Stimulated activated CD4-positive, alpha-beta T cell treated with anti-CD3 and anti-CD28 coated beads, Interleukin-2, amount 100 ng/mL, for 4 hours (primary cell): ENCODE data around the gene SMYD3.

Experiments used
- DNase-seq: peaks from one replicate; pipeline ENCODE4 v3.0.0-alpha.2; 2020; ENCODE audit warnings: low read depth

Gene SMYD3

DNA sequence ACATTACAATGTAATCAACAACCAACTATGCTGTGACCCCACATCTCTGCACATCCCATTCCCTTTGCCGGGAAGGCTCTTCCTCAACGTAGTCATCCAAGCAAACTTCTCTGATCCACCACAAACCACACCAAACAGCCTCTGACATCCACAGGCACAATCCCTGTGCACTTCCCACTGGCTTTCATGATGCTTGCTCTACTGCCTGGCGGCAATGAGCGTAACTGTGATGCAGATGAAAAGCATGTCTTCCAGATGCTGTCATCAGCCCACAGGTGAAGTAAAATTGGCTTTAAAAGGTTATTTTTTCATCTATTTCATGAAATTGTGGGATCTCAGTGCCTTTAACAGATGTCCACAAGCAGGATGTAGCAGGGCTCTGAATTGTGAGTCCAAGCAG is 635.2 kb downstream of the SMYD3 start:
- DNase-seq = no peak

DNA sequence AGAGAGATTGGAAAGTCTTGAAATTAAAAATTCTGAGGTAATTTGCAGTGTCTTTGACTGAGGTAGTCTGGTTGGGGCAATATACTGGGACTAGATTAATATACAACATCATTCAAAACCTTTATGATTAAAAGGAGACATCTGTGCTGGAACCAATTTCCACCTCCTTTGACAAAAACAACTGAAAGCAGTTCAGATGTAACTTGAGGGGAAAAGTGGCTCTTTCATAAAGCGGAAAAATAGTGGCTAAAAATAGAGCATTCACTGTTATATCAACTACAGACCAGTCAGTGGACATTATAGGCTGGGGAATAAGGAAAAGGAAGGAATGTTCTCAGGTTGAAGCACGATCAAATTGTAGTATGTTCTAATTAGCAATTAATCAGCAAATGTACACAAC is 635.9 kb downstream of the SMYD3 start:
- DNase-seq = no peak

DNA sequence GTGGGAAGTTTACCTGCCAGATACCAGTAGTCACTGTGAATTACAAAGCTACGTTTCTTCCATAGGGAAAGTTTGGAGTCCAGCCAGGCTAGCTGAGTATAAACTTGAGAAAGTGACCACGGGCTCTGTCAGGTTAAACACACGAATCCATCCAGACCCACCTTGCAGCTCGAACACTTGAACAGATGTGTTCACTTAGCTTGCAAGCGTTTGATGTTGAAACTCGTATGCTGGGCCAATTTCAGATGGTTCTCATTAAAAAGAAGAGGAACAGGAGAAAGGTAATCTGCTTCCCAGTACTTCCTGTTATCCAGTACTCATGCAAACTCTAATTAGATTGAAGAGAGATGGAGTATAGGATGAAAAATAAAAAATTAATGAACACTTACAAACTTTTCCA is 636.4 kb downstream of the SMYD3 start:
- no peak for DNase-seq

DNA sequence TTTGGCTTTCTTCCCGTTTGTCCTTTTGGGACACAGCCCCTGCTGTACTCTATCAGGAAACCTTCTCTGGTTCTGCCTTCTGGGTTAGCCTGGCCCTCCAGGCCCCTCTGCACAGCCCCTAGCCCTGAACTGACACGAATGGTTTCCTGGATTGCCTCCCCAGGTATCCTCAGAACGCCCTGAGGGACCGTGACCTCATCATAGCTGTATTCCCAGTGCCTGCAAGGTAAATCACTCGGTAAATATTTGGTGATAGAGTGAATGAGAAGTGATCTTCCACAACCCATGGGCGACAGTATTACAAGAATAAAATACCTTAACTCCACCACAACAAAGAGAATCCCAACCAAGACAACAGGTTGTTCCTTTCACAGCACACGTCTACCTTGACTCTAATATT is 637.2 kb downstream of the SMYD3 start:
- DNase-seq = no peak

DNA sequence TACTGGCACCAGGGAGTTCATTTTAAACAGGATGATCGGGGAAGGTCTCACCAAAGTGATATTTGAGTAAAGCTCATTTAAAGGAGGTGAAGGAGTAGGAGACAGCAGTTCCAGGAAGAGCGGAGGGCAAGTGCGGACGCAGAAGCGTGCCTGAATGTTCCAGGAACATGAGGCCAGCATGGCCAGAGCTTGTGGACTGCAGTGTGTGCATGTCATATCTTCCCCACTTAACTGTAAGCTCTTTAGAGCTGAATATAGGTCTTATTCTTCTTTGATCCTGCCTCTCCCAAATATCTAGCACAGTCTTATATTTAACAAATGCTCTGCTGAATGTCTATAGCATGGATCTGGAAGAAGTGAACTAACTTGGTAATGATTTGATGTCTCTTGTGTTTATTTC is 639.3 kb downstream of the SMYD3 start:
- no peak for DNase-seq

DNA sequence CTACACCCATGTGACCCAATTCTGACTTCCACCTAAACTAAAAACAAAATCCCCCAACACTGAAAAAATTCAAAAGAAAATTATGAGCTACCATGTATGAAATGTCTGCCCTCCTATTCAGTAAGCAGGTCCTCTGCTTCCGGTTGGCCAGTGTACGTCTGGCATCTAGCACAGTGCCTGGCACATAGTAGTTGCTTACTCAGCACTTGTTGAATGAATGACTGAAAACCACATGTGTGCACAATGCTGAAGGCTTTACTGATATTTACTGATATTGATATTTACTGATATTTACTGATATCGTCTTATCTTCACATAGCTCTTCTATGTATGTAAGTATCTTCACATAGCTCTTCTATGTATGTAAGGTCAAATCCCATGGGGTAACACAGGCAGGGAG is 642.2 kb downstream of the SMYD3 start:
- DNase-seq = no peak

DNA sequence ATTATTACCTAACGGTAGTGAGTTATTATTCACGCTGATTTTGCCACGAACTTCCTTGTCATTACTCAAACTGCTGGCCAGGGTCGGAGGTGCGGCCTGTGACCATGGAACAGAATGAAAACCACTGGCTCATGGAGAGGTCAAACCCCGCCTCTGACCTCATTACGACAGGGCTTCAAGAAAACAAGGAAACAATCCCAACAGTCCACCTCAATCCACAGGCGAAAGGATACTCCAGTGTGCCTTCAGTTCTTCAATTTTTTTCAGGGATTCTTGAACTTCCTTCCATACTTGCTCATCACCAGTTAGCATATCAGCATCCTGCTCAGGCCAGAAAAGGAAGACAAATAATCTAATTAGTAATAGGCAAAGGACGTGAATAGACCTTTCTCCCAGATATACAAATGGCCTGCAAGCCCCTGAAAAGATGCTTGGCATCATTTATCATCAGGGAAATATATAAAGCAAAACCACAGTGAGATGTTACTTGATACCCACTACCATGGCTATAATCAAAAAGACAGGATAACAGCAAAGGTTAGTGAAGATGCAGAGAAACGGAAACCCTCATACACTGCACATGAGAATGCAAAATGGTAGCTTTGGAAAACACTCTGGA is 643.4 kb downstream of the SMYD3 start:
- DNase-seq = no peak

DNA sequence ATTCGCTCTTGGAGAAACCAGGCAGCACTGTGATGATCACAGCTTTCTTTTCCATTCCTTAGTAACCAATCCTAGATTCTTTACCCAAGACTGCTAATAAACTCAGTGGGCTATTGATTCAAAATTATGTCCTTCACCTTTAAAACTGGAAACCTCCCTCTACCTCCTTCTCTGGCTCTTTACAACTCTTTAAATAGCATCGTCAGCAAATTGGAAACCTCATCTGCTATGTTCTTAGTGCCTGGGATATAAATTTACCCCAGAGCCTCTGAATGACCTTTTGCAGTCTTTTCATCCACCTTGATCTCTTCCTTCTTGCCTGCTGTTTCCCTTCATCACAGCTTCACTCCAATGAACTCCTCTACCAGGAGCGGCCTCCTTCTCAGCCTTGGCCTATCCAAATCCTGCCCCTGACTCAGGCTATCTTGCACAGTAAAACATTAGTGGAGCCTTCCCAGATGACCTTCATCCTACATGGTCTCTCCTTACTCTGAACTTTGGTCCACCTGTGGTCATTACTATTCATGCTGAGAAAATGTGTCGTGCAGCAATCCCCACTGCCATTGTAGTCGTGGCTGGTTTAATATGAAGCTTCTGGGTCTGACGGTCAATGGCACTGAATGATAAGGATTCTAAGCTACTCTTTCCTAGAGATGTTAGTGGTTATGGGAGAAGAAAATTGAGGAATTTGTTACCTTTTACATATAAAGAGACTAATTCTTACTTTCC is 644.1 kb downstream of the SMYD3 start:
- DNase-seq = no peak

DNA sequence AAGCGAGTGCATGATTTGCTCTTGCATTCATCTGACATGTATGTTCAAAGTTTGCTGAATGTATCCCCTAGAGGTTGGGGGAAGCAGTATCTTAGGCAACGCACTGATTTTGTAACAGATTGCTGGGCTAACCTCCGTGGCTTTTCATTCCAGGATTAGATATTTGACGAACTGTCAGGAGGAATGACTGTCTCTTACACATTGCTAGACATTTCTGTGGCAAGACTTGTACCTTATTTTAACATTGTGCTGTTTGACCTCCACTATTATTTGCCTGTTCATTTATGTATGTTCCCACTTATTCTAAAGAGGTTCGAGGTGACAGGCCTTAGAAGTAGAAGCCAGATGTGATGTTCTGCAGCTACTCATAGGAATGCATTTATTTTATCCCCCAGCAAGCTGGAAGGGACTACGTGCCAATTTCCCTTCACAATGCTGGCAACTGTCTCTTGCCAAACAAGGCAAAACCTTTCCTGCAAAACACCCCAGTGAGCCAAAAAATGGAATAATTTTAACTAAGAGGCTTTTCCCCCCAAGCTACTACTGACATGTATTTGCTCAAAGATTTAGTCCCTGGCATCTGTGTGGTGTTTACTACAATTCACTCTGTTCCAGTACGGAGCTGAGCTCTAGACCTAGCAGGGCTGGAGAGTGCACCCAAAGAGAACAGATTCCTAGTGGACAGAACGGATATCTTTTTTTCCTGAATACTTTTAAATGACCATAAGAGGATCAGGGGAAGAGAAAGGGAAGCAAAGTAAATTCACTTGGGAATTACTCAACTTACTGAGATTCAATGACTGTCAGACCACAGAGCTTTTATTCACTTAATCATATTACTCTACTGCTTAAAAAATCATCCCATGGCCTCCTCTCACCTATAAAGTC is 646.2 kb downstream of the SMYD3 start:
- no peak for DNase-seq

DNA sequence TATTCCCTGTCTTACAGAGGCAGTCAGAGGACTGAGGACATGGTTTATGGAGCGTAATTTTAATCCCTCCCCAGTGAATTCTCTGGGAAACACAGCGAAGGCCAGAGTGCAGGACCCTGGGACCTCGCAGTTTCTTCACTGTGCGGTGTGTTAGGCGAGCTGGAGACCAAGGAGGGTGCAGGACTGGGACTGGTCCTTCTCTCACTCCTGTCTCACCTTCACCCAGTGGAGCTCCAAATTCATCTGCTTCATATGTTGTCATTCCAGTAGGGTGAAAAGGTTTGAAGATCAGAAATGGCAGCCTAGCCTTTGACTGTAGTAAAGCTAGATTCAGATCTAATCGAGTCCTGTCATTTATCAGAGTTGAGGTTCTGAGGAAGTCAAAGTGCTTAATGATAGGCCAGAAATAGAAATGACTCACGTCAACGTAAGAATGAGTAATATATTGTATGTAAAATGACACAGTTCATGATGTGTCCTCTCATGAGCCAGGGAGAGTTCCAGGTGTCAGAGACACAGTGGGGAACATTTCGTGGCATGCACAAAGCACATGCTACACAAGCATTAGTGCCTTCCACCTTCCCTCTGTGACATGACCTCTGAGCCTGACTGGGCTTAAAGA is 647.5 kb downstream of the SMYD3 start:
- DNase-seq = no peak

DNA sequence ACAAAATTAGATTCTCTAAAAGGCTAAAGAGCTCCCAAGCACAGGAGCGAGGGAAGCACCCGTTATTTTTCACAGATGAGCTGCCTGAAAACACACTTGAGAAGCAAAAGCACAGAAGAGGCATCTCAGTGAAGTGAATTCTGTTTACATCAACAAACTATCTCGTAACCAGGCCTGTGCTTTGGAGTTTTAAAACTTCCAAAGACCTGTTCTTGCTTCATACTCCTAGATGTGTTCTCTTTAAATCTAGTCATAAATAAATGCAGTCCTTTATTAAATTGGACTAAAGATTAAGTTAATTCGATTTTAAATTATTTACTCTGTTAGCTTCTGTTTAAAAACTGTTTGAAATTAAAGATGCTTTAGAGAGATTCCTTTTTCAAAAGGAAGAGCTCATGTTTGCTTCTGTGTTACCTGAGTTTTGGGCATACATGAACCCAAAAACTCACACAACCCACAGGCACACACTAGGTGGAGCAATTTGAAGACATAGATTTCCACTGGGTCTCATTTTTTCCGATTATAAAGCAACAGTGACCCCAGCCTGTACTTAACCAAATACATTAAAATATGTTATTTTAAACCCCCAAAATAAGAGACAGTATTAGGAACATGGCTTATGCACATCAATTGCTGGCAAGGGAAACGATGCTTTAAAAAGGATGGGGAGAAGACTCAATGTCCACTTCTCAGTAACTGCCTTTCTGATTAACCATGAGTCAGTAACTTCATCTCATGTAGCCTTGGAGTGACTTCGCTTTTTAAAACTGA is 648.2 kb downstream of the SMYD3 start:
- DNase-seq = no peak

DNA sequence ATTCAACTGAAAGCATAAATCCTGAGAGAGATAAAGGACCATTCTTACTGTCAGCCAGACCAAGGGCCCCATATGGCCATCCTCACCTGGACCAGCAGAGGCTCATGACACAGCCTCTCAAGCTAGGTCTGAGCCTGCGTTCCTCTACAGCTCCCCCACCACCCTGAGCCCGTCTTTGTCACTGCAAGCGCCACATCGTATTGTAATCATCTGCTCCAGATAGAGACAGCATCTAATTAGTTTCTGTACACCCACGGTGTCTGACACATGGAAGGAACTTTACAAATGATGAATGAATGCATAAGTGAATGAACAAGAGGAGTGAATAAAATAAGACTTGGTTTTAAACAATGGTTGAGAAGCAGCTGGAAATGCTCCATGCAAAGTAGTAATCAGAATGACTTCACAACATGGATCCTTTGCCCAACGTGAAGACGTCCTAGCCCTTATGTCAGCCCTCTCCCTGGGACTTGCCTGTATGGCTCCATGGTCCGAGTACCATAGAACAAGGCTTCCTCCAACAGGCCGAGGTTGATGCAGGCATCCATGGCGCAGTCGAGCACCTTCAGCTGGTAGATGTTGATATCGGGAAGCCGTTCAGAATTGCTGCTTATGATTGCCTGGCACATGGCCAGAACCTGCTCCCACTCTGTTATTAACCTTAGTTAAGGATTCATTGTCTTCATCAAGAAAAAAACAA is 648.9 kb downstream of the SMYD3 start:
- DNase-seq = no peak

DNA sequence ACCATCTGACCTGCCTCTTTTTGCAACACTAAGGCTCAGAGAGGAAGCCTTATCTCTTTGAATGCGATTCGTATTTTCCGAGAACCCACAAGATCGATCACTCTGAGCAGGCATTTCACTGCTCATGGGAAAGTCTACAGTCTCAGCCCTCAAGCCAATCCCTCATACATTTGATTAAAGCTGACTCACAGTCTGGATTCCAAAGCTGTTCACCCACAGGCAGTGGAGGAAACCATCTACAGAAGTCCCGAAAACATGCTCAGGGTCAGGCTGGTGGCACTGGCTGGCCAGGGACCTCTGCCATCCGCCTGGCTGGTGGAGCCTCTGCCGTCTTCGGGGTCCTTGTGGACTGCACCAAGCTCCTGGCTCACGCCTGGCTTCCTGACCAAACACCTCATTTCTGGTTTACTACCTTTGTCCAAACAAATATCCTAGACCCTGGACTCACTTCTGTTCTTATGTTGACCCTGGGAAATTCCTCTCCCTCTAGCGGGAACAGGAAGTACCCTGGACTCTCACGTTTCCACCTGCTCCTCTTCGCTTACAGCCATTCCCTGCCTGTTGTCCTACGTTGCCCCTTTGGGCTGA is 650.0 kb downstream of the SMYD3 start:
- no peak for DNase-seq

DNA sequence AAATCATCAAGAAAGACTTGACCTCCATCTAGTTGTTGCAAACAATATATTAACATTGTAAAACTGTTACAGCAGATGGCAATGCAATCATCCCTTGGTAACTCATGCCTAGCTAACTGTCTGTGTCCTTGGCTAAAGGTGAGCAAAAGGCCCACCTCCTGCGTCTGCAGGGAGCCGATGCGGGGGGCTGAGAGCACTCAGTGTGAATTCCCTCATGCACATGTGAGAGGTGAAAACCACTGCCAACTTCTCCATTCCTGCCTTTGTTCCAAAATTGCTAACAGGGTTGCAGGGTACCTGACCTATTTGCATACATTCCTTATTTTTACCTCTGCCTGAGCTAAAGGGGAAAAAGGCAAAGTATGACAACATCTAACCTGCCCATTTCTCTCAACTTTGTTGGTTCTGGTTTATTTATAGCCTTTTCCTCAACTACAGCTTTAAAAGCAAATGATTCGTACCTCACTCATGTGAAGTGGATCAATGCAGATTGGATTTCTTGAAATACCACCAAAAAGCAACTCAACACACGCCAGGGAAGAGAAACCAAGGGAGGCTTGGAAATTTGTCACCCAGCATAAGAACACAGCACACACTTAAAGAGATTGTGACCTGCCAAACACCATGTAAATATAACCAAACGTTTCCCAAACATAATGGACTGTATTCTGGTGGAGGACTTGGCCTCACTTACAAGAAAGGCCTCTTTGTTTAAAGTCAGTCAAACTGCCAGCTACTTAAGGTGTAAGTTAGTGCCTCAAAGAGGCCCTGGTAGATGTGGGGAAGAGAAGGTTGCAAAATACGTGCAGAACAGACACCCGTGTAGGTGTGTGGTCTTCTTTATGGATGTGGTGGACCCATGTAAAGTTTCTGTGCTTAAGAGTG is 651.0 kb downstream of the SMYD3 start:
- no peak for DNase-seq

DNA sequence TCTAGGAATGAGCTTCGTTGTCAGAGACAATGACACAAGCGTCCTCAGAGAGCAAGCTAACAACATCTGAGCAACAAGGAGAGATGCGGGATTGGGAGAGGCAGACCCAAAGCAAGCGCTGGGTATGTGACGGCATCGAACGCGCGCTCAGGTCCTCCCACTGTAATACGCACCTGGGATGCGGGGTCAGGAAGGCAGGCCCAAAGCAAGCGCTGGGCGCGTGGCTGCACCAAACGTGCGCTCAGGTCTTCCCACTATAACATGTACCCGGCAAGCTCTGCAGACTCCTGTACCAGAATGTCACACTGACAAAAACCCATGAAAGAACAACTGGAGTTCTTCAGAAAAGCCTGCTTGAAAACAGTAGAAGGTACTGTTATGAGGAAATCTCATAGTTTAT is 653.8 kb downstream of the SMYD3 start:
- DNase-seq = no peak

DNA sequence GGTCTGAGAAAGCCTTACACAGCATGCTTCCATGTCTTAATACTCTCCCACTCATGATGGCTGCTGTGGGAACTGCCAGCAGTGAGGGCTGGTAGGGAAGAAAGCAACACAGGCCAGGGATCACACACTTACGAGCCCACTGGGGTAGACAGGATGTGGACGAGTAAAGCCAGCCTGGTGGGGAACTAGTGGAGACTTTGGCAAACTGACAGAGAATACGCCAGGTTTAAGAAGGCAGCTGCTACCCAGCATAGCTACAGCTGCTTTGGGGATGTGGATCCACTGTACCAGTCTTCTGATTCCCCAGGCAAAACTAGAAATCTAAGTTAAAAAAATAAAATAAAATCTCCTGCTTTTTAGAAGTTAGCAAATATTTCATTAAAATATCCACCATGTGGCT is 664.0 kb downstream of the SMYD3 start:
- DNase-seq = no peak

DNA sequence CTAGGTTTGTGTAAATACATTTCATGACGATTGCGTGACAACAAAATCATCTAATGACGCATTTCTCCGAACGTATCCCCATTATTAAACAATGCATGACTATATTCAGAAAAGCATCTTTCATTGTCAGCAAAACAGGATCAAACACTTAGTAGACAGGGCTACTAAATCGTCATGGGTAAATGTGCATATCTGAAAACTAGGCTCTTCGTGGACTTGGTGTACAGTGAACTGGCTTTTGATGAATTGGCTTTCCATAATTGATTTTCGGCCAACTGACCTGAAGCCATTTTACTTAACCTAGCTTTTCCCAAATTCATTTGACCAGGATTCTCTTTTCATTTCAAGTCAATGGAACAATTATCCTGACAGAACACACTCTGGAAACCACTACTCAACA is 665.0 kb downstream of the SMYD3 start:
- DNase-seq = no peak

DNA sequence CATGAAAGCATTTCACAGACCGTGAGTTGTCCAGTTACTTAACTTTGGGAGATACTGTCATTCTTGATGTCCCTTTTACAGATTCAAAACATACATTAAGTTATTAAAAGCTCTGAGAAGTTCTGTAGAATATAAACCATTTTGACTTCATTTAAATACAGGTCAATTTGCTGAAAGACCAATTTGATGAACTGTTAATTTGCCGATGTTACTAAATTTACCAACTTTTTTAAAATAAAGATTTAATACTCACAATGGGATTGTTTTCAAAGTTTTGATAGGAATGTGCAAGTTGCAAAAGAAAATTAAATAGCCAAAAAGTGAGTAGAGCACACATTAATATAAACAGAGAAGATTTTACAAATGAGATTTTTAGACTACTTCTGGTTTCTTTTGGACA is 666.1 kb downstream of the SMYD3 start:
- DNase-seq = no peak

DNA sequence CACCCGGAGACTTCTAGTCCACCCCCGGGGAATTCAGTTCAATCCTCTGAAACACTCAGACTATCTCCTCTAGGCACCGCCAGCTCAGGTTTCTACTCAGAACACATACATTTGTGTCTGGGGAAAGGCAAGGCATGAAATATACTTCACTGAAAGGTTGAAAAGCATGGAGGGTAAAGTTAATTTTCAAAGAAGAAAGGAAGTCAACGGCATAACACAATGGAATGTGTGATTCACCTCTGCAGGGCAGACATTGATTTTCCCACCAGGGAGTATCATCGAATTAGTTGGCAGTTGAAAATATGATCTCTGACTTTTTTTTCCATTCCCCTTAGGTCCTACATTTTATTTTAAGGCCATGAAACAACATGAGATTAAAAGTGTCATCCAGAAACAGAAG is 669.4 kb downstream of the SMYD3 start:
- DNase-seq = no peak

DNA sequence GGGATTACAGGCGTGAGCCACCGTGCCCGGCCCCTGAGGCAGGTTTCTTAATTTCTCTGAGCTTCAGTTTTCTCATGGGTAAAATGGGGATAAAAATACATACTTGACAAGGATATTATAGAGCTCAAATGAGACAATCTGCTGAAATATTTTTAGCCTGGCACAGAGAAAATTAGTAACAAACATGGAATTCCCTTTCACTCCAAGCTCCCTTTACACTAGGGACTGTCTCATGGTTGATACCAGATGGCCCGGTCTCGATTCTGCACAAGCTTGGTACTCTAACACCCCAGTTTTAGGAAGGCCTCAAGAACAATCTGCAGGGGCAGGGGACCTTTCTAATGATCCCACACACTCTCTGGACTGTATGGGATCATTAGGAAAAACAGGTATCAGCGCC is 671.7 kb downstream of the SMYD3 start:
- DNase-seq = no peak
